Sigmoid colon (tissue), 7 donors: ENCODE measurements around the gene TMEM132D. TPM values are rescaled to one million over a fixed set of nuclear protein-coding genes. Genes with fewer than 3 reads are reported as not detected.

Source experiments
- DNase-seq: peaks from one replicate; pipeline ENCODE4 v3.0.0-alpha.2; 2019
- H3K27ac ChIP-seq, 4 donors: fragments of 200-600 bp; sonication (generic); one replicate each; pipeline ENCODE4 v1.5.1; 2016 to 2019; ENCODE audit warnings: mild to moderate bottlenecking in 1 of 4
- H3K27me3 ChIP-seq, 3 donors: fragments of 200-600 bp; sonication (generic); one replicate each; pipeline ENCODE4 v1.5.1; 2019; ENCODE audit warnings: mild to moderate bottlenecking in 1 of 3
- H3K36me3 ChIP-seq, 4 donors: fragments of 200-600 bp; sonication (generic); one replicate each; pipeline ENCODE4 v1.5.1; 2016 to 2019
- H3K4me1 ChIP-seq, 4 donors: fragments of 200-600 bp; sonication (generic); one replicate each; pipeline ENCODE4 v1.5.1; 2017 to 2019
- H3K4me3 ChIP-seq, 4 donors: fragments of 200-600 bp; sonication (generic); one replicate each; pipeline ENCODE4 v1.5.1; 2017 to 2019; ENCODE audit warnings: mild to moderate bottlenecking in 2 of 4, moderate library complexity in 1 of 4
- H3K9me3 ChIP-seq, 4 donors: fragments of 200-600 bp in 3 of 4; sonication (generic) in 3 of 4; one replicate each; pipeline versions ENCODE4 v1.5.1 to v1.6.1; 2013 to 2019
- EP300 ChIP-seq, 4 donors: sonication (generic); formaldehyde crosslinking; IDR thresholded peaks; one replicate each; pipeline ENCODE4 v1.6.1; 2017; ENCODE audit warnings: antibody characterized with exemption in 4 of 4
- POLR2A ChIP-seq, 2 donors: fragments of 450-650 bp; IDR thresholded peaks; one replicate each; pipeline ENCODE4 v1.6.1; 2016; ENCODE audit warnings: antibody characterized with exemption in 2 of 2, mild to moderate bottlenecking in 2 of 2, moderate library complexity in 2 of 2
- POLR2AphosphoS5 ChIP-seq, 4 donors: sonication (generic); formaldehyde crosslinking; IDR thresholded peaks; one replicate each; pipeline ENCODE4 v1.6.1; 2017; ENCODE audit warnings: antibody characterized with exemption in 4 of 4
- WGBS, 2 donors: extraction: QIAGEN DNeasy Blood & Tissue Kit; methylation state at CpG; one replicate each; pipeline ENCODE4 v1.1.7; 2013; 5-methylcytosine and 5-hydroxymethylcytosine counted together
- intact Hi-C: fragments of 100-400 bp; cut with DNase I; formaldehyde crosslinking; loops from one replicate; pipeline ENCODE4 v1.15.1; 2023
- polyA plus RNA-seq, 3 donors: library from polyadenylated mRNA; stranded (reverse); fragments of 200-250 nt; gene quantifications; one replicate each; pipeline ENCODE4 v1.2.3, GENCODE V29; 2013
- total RNA-seq, 4 donors: library from RNA; depleted of rRNA; stranded (reverse); fragments of >200 nt; gene quantifications; one replicate each; pipeline ENCODE4 v1.1.0, GENCODE V29; 2016
- TF ChIP-seq, protein P1 (sequence below), 4 experiments: fragments of 450-650 bp in 3 of 4; fragments of 200-600 bp in 1 of 4; IDR thresholded peaks; one replicate each; pipeline ENCODE4 v1.5.1; 2016 to 2019; ENCODE audit warnings: antibody characterized with exemption in 4 of 4, mild to moderate bottlenecking in 3 of 4, moderate library complexity in 2 of 4
- donor health status: healthy with polysubstance abuse.
- donor health status: Bipolar disorder and iron deficiency.
- donor health status: healthy.

TMEM132D gene
- total and polyA plus RNA-seq, 7 donors = under 0.01 to 0.03 (median under 0.01) TPM; not detected in 3

DNA sequence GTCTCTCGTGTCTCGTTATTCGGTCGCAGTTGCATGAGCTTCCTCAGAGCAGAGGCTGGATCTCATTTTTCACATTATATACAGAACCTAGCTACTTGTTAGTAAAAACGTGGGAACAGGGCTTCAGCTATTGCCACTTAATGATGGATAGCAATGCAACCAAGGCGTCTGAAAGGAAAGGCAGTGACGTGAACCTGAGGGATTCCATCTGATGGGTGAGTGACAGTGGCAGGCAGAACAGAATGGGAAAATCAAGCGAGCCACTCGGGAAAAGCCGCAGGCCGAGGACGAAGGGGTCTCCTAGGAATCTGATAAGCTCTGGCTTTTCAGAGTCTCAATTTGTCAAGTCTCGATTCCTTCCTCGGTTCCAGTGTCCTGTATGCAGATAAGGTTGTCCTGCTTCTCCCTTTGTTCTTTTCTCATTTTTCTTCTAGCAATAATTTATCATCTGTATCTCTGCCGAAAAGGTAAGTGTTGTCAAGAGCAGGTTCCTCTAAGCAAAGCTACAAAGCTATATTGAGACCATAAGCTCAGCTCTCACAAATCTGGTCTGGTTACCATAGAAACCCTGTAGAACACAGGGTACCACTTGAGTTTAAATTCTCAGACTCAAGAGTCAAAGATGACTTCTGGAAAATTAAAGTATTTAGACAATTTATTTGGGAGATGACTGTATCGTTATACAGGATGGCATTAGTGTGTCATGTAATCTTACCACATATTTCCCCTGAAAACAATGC, 633.9 kb downstream of the TMEM132D start:
- no peak for TF ChIP-seq POLR2A (IDR thresholded peaks at IDR 0.05)
- no peak for TF ChIP-seq POLR2AphosphoS5 (IDR thresholded peaks at IDR 0.05)
- TF ChIP-seq, protein P1, sequence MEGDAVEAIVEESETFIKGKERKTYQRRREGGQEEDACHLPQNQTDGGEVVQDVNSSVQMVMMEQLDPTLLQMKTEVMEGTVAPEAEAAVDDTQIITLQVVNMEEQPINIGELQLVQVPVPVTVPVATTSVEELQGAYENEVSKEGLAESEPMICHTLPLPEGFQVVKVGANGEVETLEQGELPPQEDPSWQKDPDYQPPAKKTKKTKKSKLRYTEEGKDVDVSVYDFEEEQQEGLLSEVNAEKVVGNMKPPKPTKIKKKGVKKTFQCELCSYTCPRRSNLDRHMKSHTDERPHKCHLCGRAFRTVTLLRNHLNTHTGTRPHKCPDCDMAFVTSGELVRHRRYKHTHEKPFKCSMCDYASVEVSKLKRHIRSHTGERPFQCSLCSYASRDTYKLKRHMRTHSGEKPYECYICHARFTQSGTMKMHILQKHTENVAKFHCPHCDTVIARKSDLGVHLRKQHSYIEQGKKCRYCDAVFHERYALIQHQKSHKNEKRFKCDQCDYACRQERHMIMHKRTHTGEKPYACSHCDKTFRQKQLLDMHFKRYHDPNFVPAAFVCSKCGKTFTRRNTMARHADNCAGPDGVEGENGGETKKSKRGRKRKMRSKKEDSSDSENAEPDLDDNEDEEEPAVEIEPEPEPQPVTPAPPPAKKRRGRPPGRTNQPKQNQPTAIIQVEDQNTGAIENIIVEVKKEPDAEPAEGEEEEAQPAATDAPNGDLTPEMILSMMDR (IDR thresholded peaks at IDR 0.05) = no peak

GRCh38 chr12:129258781-129259318, 645.0 kb downstream of the TMEM132D start:
- Histone ChIP-seq H3K9me3 (peaks cover 0 to 8% (median 0%) of the 10 kb centered on the region in 4 donors), H3K4me3 (no peak overlapping the region), H3K27ac (no peak overlapping the region), H3K27me3 (no peaks in the 10 kb centered on the region), H3K4me1 (no peaks in the 10 kb centered on the region), H3K36me3 (no peaks in the 10 kb centered on the region)
- TF ChIP-seq POLR2AphosphoS5 (IDR thresholded peaks at IDR 0.05) (no peak), EP300 (IDR thresholded peaks at IDR 0.05) (no peak), POLR2A (IDR thresholded peaks at IDR 0.05) (no peak)
- TF ChIP-seq, protein P1 (IDR thresholded peaks at IDR 0.05) = no peak
- no peak for DNase-seq
- 84 to 89% methylated on average over 5 of the region's 5 CpGs for WGBS, 2 donors
- intact Hi-C loops = no loop called here

More for the DNA sequence above, 633.9 kb downstream of the TMEM132D start:
- Histone ChIP-seq H3K4me3 (no peak overlapping the region), H3K36me3 (no peaks in the 10 kb centered on the region), H3K9me3 (peaks cover 0 to 2% (median under 1%) of the 10 kb centered on the region in 4 donors), H3K27me3 (no peaks in the 10 kb centered on the region), H3K27ac (no peak overlapping the region), H3K4me1 (no peaks in the 10 kb centered on the region)
- DNase-seq = no peak
- 90 to 91% methylated on average over 16 of the region's 16 CpGs for WGBS, 2 donors
- intact Hi-C loops = no loop called here

- H3K4me1 ChIP-seq = no peaks in the 10 kb centered on the region
- intact Hi-C loops = no loop called here
- WGBS, 2 donors = 78 to 83% methylated on average over 3 of the region's 3 CpGs
Observed at GRCh38 chr12:129257524-129257923, 646.3 kb downstream of the TMEM132D start.

DNA sequence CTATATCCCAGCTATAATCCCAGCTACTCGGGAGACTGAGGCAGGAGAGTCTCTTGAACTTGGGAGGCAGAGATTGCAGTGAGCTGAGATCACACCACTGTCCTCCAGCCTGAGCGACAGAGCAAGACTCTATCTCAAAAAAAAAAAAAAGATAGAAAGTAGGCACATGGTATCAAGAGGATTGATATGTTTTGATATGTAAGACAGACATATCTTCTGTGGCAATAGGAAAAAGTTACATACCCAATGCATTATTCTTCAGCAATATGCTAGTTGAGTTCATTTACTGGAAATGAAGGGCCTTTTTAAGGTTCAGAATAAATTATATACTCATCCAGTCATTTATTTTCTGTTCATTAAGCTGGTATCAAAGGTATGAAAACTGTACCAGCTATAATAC, 657.2 kb downstream of the TMEM132D start:
- H3K9me3 ChIP-seq = peaks cover 0 to 5% (median 0%) of the 10 kb centered on the region in 4 donors
- H3K36me3 ChIP-seq = no peaks in the 10 kb centered on the region
- H3K4me1 ChIP-seq = no peaks in the 10 kb centered on the region
- no peak for TF ChIP-seq EP300 (IDR thresholded peaks at IDR 0.05)
- TF ChIP-seq POLR2AphosphoS5 (IDR thresholded peaks at IDR 0.05) = no peak
- TF ChIP-seq, protein P1 (IDR thresholded peaks at IDR 0.05) = no peak
- no peak for TF ChIP-seq POLR2A (IDR thresholded peaks at IDR 0.05)
- no peak for DNase-seq
- no peak overlapping the region for H3K4me3 ChIP-seq
- H3K27ac ChIP-seq = no peak overlapping the region
- intact Hi-C loops = no loop called here
- H3K27me3 ChIP-seq = no peaks in the 10 kb centered on the region
- 93 to 94% methylated on average over 2 of the region's 2 CpGs for WGBS, 2 donors

More at GRCh38 chr12:129257524-129257923, 646.3 kb downstream of the TMEM132D start:
- H3K9me3 ChIP-seq = peaks cover 0 to 8% (median 0%) of the 10 kb centered on the region in 4 donors
- TF ChIP-seq POLR2A (IDR thresholded peaks at IDR 0.05) (no peak), POLR2AphosphoS5 (IDR thresholded peaks at IDR 0.05) (no peak), EP300 (IDR thresholded peaks at IDR 0.05) (no peak)
- TF ChIP-seq, protein P1 (IDR thresholded peaks at IDR 0.05) = no peak
- H3K27me3 ChIP-seq = no peaks in the 10 kb centered on the region
- H3K4me3 ChIP-seq = no peak overlapping the region
- H3K36me3 ChIP-seq = no peaks in the 10 kb centered on the region
- no peak overlapping the region for H3K27ac ChIP-seq
- DNase-seq = no peak
